ENCODE data around the gene SERPINB7.
"Not testable (repeated sequence)": the region's sequence is repeated elsewhere in the genome, so short reads cannot be mapped to it uniquely, and the experiment has no call there.

Gene SERPINB7

DNA sequence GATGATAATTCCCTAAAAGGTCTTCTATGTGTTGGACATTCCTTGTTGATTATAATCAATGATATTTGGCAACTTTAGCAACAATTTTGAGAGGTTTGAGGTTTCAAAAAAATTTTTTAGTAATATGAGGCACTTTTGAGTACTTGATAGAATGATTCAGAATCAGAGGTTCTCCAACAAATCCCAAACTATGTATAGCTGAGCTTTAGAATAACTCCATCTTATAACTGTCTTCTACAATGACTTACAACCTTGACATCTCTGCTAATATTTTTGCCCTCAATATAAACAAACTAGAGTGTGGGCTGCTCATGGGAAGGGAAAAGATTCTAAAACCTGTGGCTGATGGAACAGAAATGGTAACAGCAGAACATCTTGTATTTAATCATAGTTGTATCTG, 21.5 kb upstream of the SERPINB7 start:
- Histone ChIP-seq H3K23ac (ENCODE audit: low read length) (no peak overlapping the region), H2AK5ac (ENCODE audit: low read length) (no peak overlapping the region), H3K4ac (ENCODE audit: low read depth, low read length) (no peak overlapping the region), H2BK5ac (ENCODE audit: low read depth, low read length, poor library complexity) (no peak overlapping the region), H3K79me1 (ENCODE audit: low read length) (no peaks in the 10 kb centered on the region), H3K4me3 (ENCODE audit: low read depth, low read length) (no peak overlapping the region), H3K79me2 (ENCODE audit: control insufficient read depth, insufficient read depth, low read length, poor library complexity) (no peaks in the 10 kb centered on the region), H3K36me3 (ENCODE audit: control insufficient read depth in 1 of 2, insufficient read depth in 2 of 2, low read length in 2 of 2) (no peaks in the 10 kb centered on the region), H3K14ac (ENCODE audit: low read length) (no peak overlapping the region), H2BK12ac (ENCODE audit: low read length) (no peak overlapping the region), H4K12ac (ENCODE audit: low read depth, low read length) (no peak overlapping the region), H3K9me3 (ENCODE audit: insufficient read depth, low read depth, low read length) (no peaks in the 10 kb centered on the region), H3K9ac (ENCODE audit: low read length) (no peak overlapping the region), H3K27me3 (ENCODE audit: insufficient read depth, low read length) (no peaks in the 10 kb centered on the region), H2BK120ac (ENCODE audit: insufficient read depth, low read length, poor library complexity) (no peak overlapping the region), H3K4me2 (ENCODE audit: low read length) (no peak overlapping the region), H2AFZ (ENCODE audit: insufficient read depth, low read length, poor library complexity) (no peak overlapping the region), H4K8ac (ENCODE audit: low read depth, low read length) (no peak overlapping the region), H3K27ac (ENCODE audit: low read depth, low read length) (no peak overlapping the region), H3K18ac (ENCODE audit: low read length) (no peak overlapping the region), H3K4me1 (ENCODE audit: control insufficient read depth in 1 of 2, insufficient read depth in 2 of 2, low read length in 2 of 2) (no peaks in the 10 kb centered on the region), H4K91ac (ENCODE audit: low read depth, low read length) (no peak overlapping the region)
- no peak for DNase-seq

DNA sequence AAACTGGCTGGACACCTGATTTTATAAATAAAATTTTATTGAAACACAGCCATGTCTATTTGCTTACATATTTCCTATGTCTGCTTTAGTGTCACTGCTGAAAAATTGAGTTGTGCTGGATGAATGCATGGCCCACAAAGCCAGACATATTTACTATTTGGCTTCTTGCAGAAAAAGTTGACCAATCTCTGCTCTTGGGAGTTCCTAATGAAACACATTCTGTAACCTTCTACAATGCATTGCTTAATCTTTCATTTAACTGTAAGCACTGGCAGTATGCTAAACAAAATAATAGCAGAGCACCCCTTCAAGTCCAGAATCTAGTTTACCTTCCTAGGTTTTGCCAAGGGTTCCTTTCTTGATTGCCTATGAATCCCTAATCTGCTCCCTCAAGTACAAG, 17.7 kb upstream of the SERPINB7 start:
- Histone ChIP-seq H3K9me3 (ENCODE audit: insufficient read depth, low read depth, low read length) (peaks cover 5% of the 10 kb centered on the region), H3K79me1 (ENCODE audit: low read length) (no peaks in the 10 kb centered on the region), H3K27me3 (ENCODE audit: insufficient read depth, low read length) (no peaks in the 10 kb centered on the region), H3K79me2 (ENCODE audit: control insufficient read depth, insufficient read depth, low read length, poor library complexity) (no peaks in the 10 kb centered on the region), H3K27ac (ENCODE audit: low read depth, low read length) (no peak overlapping the region), H3K9ac (ENCODE audit: low read length) (no peak overlapping the region), H3K4ac (ENCODE audit: low read depth, low read length) (no peak overlapping the region), H4K12ac (ENCODE audit: low read depth, low read length) (no peak overlapping the region), H2BK12ac (ENCODE audit: low read length) (no peak overlapping the region), H2AK5ac (ENCODE audit: low read length) (no peak overlapping the region), H2BK120ac (ENCODE audit: insufficient read depth, low read length, poor library complexity) (no peak overlapping the region), H4K91ac (ENCODE audit: low read depth, low read length) (no peak overlapping the region), H4K8ac (ENCODE audit: low read depth, low read length) (no peak overlapping the region), H3K36me3 (ENCODE audit: control insufficient read depth in 1 of 2, insufficient read depth in 2 of 2, low read length in 2 of 2) (no peaks in the 10 kb centered on the region), H3K18ac (ENCODE audit: low read length) (no peak overlapping the region), H3K23ac (ENCODE audit: low read length) (no peak overlapping the region), H3K4me3 (ENCODE audit: low read depth, low read length) (no peak overlapping the region), H2AFZ (ENCODE audit: insufficient read depth, low read length, poor library complexity) (no peak overlapping the region), H2BK5ac (ENCODE audit: low read depth, low read length, poor library complexity) (no peak overlapping the region), H3K4me1 (ENCODE audit: control insufficient read depth in 1 of 2, insufficient read depth in 2 of 2, low read length in 2 of 2) (no peaks in the 10 kb centered on the region), H3K14ac (ENCODE audit: low read length) (no peak overlapping the region), H3K4me2 (ENCODE audit: low read length) (no peak overlapping the region)
- DNase-seq = no peak

GRCh38 chr18:63758615-63759240, 16.5 kb upstream of the SERPINB7 start:
- peaks cover 5% of the 10 kb centered on the region for H3K9me3 ChIP-seq (ENCODE audit: insufficient read depth, low read depth, low read length)
- no peak overlapping the region for H2AFZ ChIP-seq (ENCODE audit: insufficient read depth, low read length, poor library complexity)
- H3K4me2 ChIP-seq (ENCODE audit: low read length) = no peak overlapping the region
- no peak overlapping the region for H2BK12ac ChIP-seq (ENCODE audit: low read length)
- no peaks in the 10 kb centered on the region for H3K4me1 ChIP-seq (ENCODE audit: control insufficient read depth in 1 of 2, insufficient read depth in 2 of 2, low read length in 2 of 2)
- no peaks in the 10 kb centered on the region for H3K79me1 ChIP-seq (ENCODE audit: low read length)
- H2BK120ac ChIP-seq (ENCODE audit: insufficient read depth, low read length, poor library complexity) = no peak overlapping the region
- H4K8ac ChIP-seq (ENCODE audit: low read depth, low read length) = no peak overlapping the region
- H2AK5ac ChIP-seq (ENCODE audit: low read length) = no peak overlapping the region
- no peak for DNase-seq
- H2BK5ac ChIP-seq (ENCODE audit: low read depth, low read length, poor library complexity) = no peak overlapping the region
- no CpG with 5 or more reads among the region's 3 CpGs for WGBS (ENCODE audit: extremely low coverage, insufficient coverage, insufficient read length)
- H3K23ac ChIP-seq (ENCODE audit: low read length) = no peak overlapping the region
- H3K4me3 ChIP-seq (ENCODE audit: low read depth, low read length) = no peak overlapping the region
- no peaks in the 10 kb centered on the region for H3K36me3 ChIP-seq (ENCODE audit: control insufficient read depth in 1 of 2, insufficient read depth in 2 of 2, low read length in 2 of 2)
- no peak overlapping the region for H4K91ac ChIP-seq (ENCODE audit: low read depth, low read length)
- no peaks in the 10 kb centered on the region for H3K27me3 ChIP-seq (ENCODE audit: insufficient read depth, low read length)
- no peak overlapping the region for H3K4ac ChIP-seq (ENCODE audit: low read depth, low read length)
- no peaks in the 10 kb centered on the region for H3K79me2 ChIP-seq (ENCODE audit: control insufficient read depth, insufficient read depth, low read length, poor library complexity)
- H3K18ac ChIP-seq (ENCODE audit: low read length) = no peak overlapping the region
- H4K12ac ChIP-seq (ENCODE audit: low read depth, low read length) = no peak overlapping the region
- H3K9ac ChIP-seq (ENCODE audit: low read length) = no peak overlapping the region
- no peak overlapping the region for H3K27ac ChIP-seq (ENCODE audit: low read depth, low read length)
- no peak overlapping the region for H3K14ac ChIP-seq (ENCODE audit: low read length)

DNA sequence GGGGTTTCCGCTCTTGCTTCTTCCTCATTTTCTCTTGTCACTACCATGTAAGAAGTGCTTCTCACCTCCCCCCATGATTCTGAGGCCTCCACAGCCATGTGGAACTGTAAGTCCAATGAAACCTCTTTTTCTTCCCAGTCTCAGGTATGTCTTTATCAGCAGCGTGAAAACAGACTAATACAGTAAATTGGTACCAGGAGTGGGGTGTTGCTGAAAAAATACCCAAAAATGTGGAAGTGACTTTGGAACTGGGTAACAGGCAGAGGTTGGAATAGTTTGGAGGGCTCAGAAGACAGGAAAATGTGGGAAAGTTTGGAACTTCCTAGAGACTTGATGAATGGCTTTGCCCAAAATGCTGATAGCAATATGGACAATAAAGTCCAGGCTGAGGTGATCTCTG, 15.4 kb upstream of the SERPINB7 start:
- not testable (repeated sequence) for H2AK5ac ChIP-seq (ENCODE audit: low read length); H3K4me2 ChIP-seq (ENCODE audit: low read length); H3K23ac ChIP-seq (ENCODE audit: low read length); H2BK12ac ChIP-seq (ENCODE audit: low read length); H3K27ac ChIP-seq (ENCODE audit: low read depth, low read length); H3K79me1 ChIP-seq (ENCODE audit: low read length); H3K14ac ChIP-seq (ENCODE audit: low read length); H3K4me3 ChIP-seq (ENCODE audit: low read depth, low read length); H2AFZ ChIP-seq (ENCODE audit: insufficient read depth, low read length, poor library complexity); H3K9me3 ChIP-seq (ENCODE audit: insufficient read depth, low read depth, low read length); H3K79me2 ChIP-seq (ENCODE audit: control insufficient read depth, insufficient read depth, low read length, poor library complexity); H3K9ac ChIP-seq (ENCODE audit: low read length); H2BK5ac ChIP-seq (ENCODE audit: low read depth, low read length, poor library complexity); H3K4ac ChIP-seq (ENCODE audit: low read depth, low read length); H3K18ac ChIP-seq (ENCODE audit: low read length); DNase-seq; H4K12ac ChIP-seq (ENCODE audit: low read depth, low read length); H3K36me3 ChIP-seq (ENCODE audit: control insufficient read depth in 1 of 2, insufficient read depth in 2 of 2, low read length in 2 of 2); H3K4me1 ChIP-seq (ENCODE audit: control insufficient read depth in 1 of 2, insufficient read depth in 2 of 2, low read length in 2 of 2); H4K91ac ChIP-seq (ENCODE audit: low read depth, low read length); H3K27me3 ChIP-seq (ENCODE audit: insufficient read depth, low read length); H2BK120ac ChIP-seq (ENCODE audit: insufficient read depth, low read length, poor library complexity); H4K8ac ChIP-seq (ENCODE audit: low read depth, low read length)
- WGBS (ENCODE audit: extremely low coverage, insufficient coverage, insufficient read length) = no CpG with 5 or more reads among the region's 2 CpGs

Data from trophoblast cell (in vitro differentiated cells and primary cell).